Measurements from ENCODE around the gene BCR. TPM values are rescaled to one million over a fixed set of nuclear protein-coding genes. Genes with fewer than 3 reads are reported as not detected.

Gene BCR
- total RNA-seq, 2 donors from 2014 or later: 91.8 to 93.2 TPM

DNA sequence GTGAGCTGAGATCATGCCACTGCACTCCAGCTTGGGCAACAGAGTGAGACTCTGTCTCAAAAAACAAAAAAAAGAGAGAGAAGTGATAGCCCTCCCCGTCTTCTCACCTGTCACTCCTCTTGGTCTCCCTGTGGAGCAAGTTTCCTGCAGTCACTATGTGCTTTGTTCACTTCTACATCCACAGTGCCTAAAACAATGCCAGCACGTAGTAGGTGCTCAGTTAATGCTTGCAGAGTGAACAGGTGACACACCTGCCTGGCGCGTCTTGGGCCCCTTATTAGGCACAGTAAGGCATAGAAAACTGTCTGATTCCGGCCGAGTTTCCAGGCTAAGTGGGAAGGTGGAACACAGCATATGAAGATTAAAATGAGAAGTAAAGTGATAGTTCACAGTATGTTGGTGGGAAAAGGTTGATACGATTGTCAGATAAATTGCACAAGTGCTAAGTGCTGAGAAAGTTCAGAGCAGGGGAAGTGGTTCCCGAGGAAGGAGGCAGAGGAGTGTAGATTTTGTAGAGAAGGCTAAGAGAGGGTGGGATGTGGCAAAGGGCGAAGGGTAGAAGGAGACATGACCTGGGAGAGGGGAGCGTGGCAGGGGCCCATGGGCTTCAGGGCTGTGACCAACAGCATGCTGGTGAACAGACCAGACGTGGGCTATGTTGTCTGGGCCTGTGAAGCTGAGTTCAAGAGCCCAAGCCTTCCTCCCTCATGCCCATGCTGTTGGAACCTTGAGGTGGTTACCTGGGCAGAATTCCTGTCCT lies 41.9 kb downstream of the BCR start:
- no peaks in the 10 kb centered on the region for H3K9me3 ChIP-seq (ENCODE audit: control insufficient read depth, low read length, poor library complexity, severe bottlenecking)
- H3K4me3 Mint-ChIP-seq: peak overlapping the region; percentile 70
- peaks cover 79% of the 10 kb centered on the region for H3K4me1 Mint-ChIP-seq
- DNase-seq: no peak
- H3K36me3 Mint-ChIP-seq (ENCODE audit: low read depth): no peaks in the 10 kb centered on the region
- peak overlapping the region; percentile 93 for H3K27ac Mint-ChIP-seq
- no peak for ATAC-seq
- H3K27me3 Mint-ChIP-seq: no peaks in the 10 kb centered on the region

DNA sequence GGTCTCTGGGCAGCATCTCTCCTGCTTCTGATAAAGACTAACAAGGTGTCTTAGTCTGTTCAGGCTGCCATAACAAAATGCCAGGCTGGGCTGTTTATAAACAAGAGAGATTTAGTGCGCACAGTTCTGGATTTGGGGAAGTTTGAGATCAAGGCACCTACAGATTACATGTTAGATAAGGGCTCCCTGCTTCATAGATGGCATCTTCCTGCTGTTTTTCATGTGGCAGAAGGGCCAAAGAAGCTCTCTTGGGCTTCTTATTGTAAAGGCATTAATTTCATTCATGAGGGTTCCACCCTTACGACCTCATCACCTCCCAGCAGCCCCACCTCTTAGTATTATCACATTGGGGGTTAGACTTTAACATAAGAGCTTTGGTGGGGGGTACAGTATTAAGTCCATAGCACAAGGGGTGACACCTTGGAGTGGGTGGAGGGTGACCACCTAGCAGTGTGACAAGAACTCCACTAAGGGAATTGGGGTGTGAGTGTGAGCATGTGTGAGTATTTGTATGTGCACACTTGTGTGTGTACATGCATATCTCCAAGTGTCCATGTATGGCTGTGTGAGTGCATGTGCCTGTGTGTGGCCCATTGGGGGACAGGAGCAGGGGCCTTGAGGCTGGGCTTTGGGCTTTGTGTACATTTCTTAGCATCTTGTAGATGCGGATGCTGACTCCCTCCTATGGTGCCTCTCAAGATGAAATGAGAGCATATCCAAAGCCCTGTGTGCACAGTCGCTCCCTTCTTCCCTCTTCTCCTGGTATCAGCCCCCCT lies 42.7 kb downstream of the BCR start:
- ATAC-seq: no peak
- no peaks in the 10 kb centered on the region for H3K9me3 ChIP-seq (ENCODE audit: control insufficient read depth, low read length, poor library complexity, severe bottlenecking)
- peaks cover 83% of the 10 kb centered on the region for H3K4me1 Mint-ChIP-seq
- no peaks in the 10 kb centered on the region for H3K36me3 Mint-ChIP-seq (ENCODE audit: low read depth)
- DNase-seq: no peak
- peak overlapping the region; percentile 93 for H3K27ac Mint-ChIP-seq
- no peaks in the 10 kb centered on the region for H3K27me3 Mint-ChIP-seq
- peak overlapping the region; percentile 70 for H3K4me3 Mint-ChIP-seq

DNA sequence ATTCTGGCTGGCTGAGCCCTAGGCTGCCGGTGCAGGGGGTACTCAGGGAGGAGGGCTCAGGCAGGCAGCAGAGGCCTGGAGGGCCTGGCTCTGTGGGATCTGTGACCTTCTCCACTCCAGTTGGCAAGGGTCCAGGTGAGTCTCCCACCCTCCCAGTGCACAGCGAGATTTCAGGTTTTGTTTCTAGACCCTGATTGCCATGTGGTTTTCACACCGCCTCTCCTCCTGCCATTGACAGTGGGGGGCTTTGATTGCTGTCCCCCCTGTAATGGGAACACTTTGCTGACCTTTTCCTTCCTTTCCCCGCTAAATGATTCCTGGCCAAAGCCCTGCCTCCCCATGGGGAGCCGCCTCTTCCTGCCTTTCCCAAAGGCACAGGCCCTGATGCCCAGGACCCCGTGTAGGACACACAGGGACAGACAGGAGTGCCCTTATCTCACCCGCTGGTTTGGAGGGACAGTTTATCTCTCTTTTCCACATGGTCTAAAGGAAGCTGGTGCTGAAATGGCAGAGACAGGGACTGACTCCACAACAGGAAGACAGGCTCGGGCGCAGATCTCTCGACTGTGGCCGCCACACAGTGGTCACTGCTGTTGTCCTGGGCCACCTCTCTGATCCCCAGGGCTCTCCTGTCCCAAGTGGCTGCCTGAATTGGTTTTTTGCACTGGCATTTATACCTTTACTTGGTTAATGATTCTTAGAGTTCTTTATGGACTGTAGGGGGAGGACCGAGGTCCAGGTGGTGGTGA lies 43.4 kb downstream of the BCR start:
- Mint-ChIP-seq H3K4me3 (peak overlapping the region; percentile 55), H3K4me1 (peaks cover 76% of the 10 kb centered on the region), H3K27ac (peak overlapping the region; percentile 93), H3K27me3 (no peaks in the 10 kb centered on the region), H3K36me3 (ENCODE audit: low read depth) (peaks cover 2% of the 10 kb centered on the region)
- ATAC-seq (no peak), DNase-seq (no peak)
- H3K9me3 ChIP-seq (ENCODE audit: control insufficient read depth, low read length, poor library complexity, severe bottlenecking): no peaks in the 10 kb centered on the region

DNA sequence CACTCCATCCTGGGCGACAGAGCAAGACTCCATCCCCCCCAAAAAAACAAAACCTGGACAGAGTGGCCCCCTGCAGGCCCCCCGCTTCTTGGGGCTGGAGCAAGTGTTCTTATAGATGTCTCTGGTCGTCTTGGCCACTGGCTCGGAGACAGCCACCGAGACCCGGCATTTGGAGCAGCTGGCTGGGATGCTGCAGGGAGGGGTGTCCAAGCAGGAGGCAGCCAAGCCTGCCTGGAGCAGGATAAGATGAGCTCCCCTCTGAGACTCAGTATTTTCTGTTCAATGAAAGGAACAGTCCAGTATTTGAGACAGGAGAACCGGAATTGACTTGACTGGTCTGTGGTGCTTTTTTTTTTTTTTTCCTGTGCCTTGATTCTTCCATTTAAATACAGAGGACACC lies 44.5 kb downstream of the BCR start:
- peak overlapping the region; percentile 93 for H3K27ac Mint-ChIP-seq
- H3K27me3 Mint-ChIP-seq: no peaks in the 10 kb centered on the region
- H3K4me3 Mint-ChIP-seq: peak overlapping the region; percentile 57
- H3K36me3 Mint-ChIP-seq (ENCODE audit: low read depth): peaks cover 10% of the 10 kb centered on the region
- no peaks in the 10 kb centered on the region for H3K9me3 ChIP-seq (ENCODE audit: control insufficient read depth, low read length, poor library complexity, severe bottlenecking)
- peaks cover 69% of the 10 kb centered on the region for H3K4me1 Mint-ChIP-seq
- DNase-seq (no peak), ATAC-seq (no peak)

DNA sequence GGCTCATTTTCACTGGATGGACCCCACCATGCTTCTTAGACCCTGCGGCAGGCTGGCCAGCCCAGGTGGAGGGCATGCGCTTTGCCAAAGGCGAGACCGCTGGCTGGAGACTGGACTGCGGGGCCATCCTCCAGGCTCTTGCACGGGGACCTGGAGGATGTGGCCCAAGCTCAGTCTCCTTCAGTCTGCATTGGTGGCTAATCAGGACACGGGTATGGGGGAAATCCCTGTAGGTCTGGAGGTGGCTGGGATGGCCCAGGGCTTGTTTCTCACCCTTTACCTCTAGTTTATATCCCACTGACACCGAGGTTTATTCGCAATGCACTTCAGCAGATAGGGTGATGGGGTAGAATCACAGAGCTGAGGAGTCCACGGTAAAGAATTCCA lies 45.0 kb downstream of the BCR start:
- peak overlapping the region; percentile 77 for H3K4me3 Mint-ChIP-seq
- H3K36me3 Mint-ChIP-seq (ENCODE audit: low read depth): peaks cover 10% of the 10 kb centered on the region
- ATAC-seq (no peak), DNase-seq (no peak)
- peak overlapping the region; percentile 93 for H3K27ac Mint-ChIP-seq
- H3K4me1 Mint-ChIP-seq: peaks cover 64% of the 10 kb centered on the region
- no peaks in the 10 kb centered on the region for H3K9me3 ChIP-seq (ENCODE audit: control insufficient read depth, low read length, poor library complexity, severe bottlenecking)
- H3K27me3 Mint-ChIP-seq: no peaks in the 10 kb centered on the region

DNA sequence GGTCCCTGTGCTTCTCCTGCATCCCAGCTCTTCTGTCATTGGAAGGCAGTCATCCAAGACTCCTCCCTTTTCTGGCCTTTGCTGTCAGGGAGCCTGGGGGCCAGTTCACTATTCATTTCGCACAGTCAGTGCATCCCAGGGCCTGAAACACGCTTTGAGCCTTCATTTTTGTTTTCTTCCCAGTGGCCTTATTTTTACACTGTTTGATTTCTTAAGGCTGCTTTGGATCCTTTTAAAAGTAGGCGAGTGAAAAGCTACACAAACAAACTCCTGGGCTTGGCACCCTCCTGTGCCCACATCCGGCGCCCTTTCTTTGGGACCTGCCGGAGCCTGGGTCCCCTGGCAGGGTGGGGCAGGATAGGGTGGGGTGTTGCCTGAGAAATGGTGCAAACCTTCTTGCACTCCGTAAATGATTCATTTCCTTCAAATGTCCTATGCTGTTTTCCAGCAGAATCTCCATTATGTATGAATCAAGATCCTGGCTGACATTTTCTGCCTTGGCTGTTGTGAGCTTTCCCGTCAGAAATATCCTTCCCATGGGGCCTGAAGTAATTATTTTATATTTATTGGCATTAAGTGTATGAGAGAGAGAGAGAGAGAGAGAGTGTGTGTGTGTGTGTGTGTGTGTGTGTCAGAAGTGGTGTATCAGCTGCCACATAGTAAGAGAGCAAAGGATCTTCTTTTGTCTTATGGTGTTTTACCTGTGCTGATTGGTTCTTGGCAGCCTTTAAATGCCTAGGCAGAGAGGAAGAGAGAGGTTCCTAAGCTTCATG lies 45.6 kb downstream of the BCR start:
- peak overlapping the region; percentile 77 for H3K4me3 Mint-ChIP-seq
- ATAC-seq (peak; percentile 75), DNase-seq (peak in 1 of 3 donors; percentile 31)
- no peaks in the 10 kb centered on the region for H3K27me3 Mint-ChIP-seq
- H3K36me3 Mint-ChIP-seq (ENCODE audit: low read depth): peaks cover 10% of the 10 kb centered on the region
- H3K4me1 Mint-ChIP-seq: peaks cover 58% of the 10 kb centered on the region
- H3K27ac Mint-ChIP-seq: peak overlapping the region; percentile 93
- no peaks in the 10 kb centered on the region for H3K9me3 ChIP-seq (ENCODE audit: control insufficient read depth, low read length, poor library complexity, severe bottlenecking)

DNA sequence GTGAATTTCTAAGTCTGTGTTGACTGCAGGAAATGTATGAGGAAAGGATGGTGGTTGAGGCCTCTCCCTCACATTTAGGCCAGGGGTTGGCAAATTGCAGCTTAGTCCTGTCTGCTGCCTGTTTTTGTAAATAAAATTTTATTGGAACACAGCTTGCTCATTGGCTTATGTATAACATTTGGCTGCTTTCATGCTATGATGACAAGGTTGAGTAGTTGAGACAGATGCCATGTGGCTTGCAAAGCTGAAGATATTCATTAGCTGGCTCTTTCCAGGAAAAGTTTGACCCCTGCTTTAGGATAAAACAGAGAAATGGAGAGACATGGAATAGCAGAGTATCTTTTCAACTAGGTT lies 46.2 kb downstream of the BCR start:
- Mint-ChIP-seq H3K27ac (peak overlapping the region; percentile 93), H3K27me3 (no peaks in the 10 kb centered on the region), H3K36me3 (ENCODE audit: low read depth) (peaks cover 10% of the 10 kb centered on the region), H3K4me1 (peaks cover 55% of the 10 kb centered on the region), H3K4me3 (peak overlapping the region; percentile 77)
- DNase-seq (no peak), ATAC-seq (no peak)
- no peaks in the 10 kb centered on the region for H3K9me3 ChIP-seq (ENCODE audit: control insufficient read depth, low read length, poor library complexity, severe bottlenecking)

DNA sequence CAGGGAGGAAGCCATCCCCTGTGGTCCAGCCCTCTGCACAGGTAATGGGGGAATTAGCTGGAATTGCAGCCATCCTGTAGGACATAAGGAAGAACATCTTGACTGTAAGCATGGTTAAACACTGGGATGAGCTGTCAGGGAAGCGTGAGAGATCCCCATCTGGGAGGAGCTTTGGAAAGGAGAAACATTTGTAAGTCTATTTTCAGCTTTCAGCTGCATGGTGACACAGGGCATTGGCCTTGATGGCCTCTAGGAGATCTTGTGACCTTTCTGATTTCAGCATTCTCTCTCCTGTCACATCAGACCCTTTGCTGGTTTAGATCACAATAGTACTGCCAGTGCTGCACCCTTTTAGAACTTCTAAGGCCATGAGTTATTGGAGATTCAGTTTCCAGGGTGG lies 47.1 kb downstream of the BCR start:
- peaks cover 49% of the 10 kb centered on the region for H3K4me1 Mint-ChIP-seq
- H3K36me3 Mint-ChIP-seq (ENCODE audit: low read depth): peaks cover 10% of the 10 kb centered on the region
- H3K27me3 Mint-ChIP-seq: no peaks in the 10 kb centered on the region
- no peak for ATAC-seq
- H3K27ac Mint-ChIP-seq: no peak overlapping the region
- no peaks in the 10 kb centered on the region for H3K9me3 ChIP-seq (ENCODE audit: control insufficient read depth, low read length, poor library complexity, severe bottlenecking)
- H3K4me3 Mint-ChIP-seq: no peak overlapping the region
- no peak for DNase-seq

DNA sequence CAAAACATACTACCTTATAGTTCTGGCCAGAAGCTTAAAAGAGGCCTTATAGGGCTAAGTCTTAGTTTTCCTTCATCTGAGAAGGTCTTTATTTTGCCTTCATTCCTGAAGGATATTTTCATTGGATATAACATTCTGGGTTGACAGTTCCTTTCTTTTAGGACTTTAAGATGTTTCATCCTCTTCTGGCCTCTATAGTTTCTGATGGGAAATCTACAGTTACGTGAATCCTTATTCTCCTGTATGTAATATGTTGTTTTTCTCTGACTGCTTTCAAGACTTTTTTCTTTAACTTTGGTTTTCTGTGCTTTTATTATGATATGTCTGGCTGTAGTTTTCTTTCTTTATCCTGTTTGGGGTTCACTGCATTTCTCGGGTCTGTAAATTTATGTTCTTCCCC lies 48.2 kb downstream of the BCR start:
- H3K9me3 ChIP-seq (ENCODE audit: control insufficient read depth, low read length, poor library complexity, severe bottlenecking): no peaks in the 10 kb centered on the region
- Mint-ChIP-seq H3K27me3 (no peaks in the 10 kb centered on the region), H3K27ac (peak overlapping the region; percentile 1), H3K4me1 (peaks cover 46% of the 10 kb centered on the region), H3K4me3 (no peak overlapping the region), H3K36me3 (ENCODE audit: low read depth) (peaks cover 10% of the 10 kb centered on the region)
- ATAC-seq: no peak
- DNase-seq: no peak

DNA sequence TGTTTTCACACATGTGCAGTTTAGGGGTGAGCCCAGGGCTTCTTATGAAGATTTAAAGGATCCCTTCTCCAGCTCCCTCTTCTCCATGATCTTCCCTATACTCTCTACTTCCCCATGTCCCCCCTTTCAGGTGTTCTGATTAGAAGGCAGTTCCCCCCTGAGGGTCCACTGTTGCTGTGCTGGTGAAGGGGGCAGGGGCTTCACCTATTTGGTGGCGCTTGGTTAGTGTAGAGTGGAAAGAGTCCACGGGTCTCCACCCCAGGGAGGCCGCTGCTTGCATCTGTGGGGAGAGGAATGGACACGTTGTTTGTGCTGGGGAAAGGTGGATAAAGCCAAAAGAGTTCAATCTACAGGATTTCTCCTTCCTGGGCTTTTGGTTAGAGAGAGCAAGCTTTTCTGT lies 49.3 kb downstream of the BCR start:
- H3K9me3 ChIP-seq (ENCODE audit: control insufficient read depth, low read length, poor library complexity, severe bottlenecking): no peaks in the 10 kb centered on the region
- Mint-ChIP-seq H3K27ac (peak overlapping the region; percentile 1), H3K36me3 (ENCODE audit: low read depth) (peaks cover 10% of the 10 kb centered on the region), H3K27me3 (no peaks in the 10 kb centered on the region), H3K4me1 (peaks cover 44% of the 10 kb centered on the region), H3K4me3 (no peak overlapping the region)
- no peak for DNase-seq
- ATAC-seq: no peak

DNA sequence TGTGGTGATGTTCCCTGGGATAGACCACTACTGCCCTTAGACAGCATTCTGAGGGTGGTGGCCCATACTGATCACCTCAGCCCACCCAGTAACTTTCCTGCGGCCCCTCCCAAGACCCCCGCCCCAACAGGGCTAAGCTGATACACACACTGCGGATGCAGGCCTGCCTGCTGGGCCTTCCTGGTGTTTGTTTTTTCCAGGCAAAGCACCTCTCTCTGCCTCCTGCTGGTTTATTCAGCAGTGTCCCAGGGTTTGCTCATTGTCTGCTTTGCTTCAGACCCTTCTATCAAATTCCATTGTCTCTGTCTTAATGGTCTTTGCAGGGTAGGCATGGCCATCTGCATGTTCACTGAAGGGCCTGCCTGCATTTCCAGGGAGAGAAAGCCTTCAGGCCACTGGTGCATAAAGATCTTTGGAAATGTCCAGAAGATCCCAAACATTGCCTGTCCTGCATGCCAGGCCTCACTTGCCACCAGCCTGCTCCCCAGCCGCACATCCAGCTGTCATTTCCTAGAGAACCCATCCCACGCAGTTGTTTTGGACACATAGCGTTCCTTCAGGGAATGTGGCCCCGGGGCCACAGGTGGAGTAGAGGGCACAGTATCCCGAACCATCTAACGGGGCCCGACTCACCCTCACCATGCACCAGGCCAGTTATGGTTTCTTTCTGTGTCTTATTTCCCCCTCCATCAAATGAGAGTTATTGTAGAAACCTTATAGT lies 50.2 kb downstream of the BCR start:
- Mint-ChIP-seq H3K4me1 (peaks cover 39% of the 10 kb centered on the region), H3K36me3 (ENCODE audit: low read depth) (peaks cover 10% of the 10 kb centered on the region), H3K27ac (peak overlapping the region; percentile 1), H3K4me3 (no peak overlapping the region), H3K27me3 (no peaks in the 10 kb centered on the region)
- DNase-seq (no peak), ATAC-seq (no peak)
- H3K9me3 ChIP-seq (ENCODE audit: control insufficient read depth, low read length, poor library complexity, severe bottlenecking): no peaks in the 10 kb centered on the region

DNA sequence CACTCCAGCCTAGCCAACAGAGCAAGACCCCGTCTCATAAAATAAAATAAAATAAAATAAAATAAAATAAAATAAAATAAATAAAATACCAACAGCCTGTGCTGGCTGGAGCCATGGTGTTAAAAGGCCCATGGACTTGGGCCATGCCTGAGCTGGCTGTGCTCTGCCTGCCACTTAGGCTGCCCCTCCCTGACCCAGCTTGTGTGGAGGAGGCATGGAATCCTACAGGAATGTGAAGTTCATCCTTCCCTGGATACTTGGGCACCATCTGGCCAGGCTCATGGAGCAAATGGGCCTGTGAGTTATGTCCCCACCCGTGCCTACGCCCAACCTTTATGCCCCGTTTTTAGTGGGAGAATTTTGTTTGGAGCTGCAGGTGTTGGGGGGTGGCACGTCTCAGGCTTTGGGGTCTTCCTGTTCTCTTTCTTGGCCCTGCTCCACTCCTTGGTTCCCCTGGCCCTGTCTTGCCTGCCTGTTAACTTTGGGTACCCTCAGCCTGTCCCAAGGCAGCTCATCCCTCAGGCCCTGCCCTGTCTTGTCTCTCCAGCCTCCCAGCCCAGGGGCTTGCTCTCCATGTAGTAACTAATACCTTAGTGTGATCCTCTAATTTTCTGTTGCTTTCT lies 51.3 kb downstream of the BCR start:
- ATAC-seq (no peak), DNase-seq (no peak)
- H3K4me1 Mint-ChIP-seq: peaks cover 37% of the 10 kb centered on the region
- H3K4me3 Mint-ChIP-seq: peak overlapping the region; percentile 57
- no peaks in the 10 kb centered on the region for H3K9me3 ChIP-seq (ENCODE audit: control insufficient read depth, low read length, poor library complexity, severe bottlenecking)
- no peaks in the 10 kb centered on the region for H3K27me3 Mint-ChIP-seq
- peaks cover 10% of the 10 kb centered on the region for H3K36me3 Mint-ChIP-seq (ENCODE audit: low read depth)
- H3K27ac Mint-ChIP-seq: peak overlapping the region; percentile 76

All from T-helper 17 cell (primary cell).